Measurements from ENCODE around the gene USP3.

USP3 gene

GRCh38 chr15:63480441-63480821, 24.0 kb upstream of the USP3 start:
- peak overlapping the region; percentile 49; the same call in 1 of the 2 replicates for H3K9ac ChIP-seq (ENCODE audit: low read length)
- H3K36me3 ChIP-seq (replicated peaks; ENCODE audit: insufficient read depth, low read length), result no peaks in the 10 kb centered on the region
- no peaks in the 10 kb centered on the region for H3K27me3 ChIP-seq (replicated peaks; ENCODE audit: insufficient read depth, low read length)
- no peaks in the 10 kb centered on the region for H4K20me1 ChIP-seq (ENCODE audit: insufficient read depth, low read length)
- 0 out of 2 replicates have a peak overlapping the region, but pooled peaks have one; percentile 14 for H2AFZ ChIP-seq (ENCODE audit: low read length)
- no peaks in the 10 kb centered on the region for H3K79me2 ChIP-seq (ENCODE audit: low read length)
- peak overlapping the region; percentile 59; the same call in 1 of the 2 replicates for H3K4me2 ChIP-seq (ENCODE audit: low read depth, low read length)
- peaks cover 44% of the 10 kb centered on the region for H3F3A ChIP-seq (ENCODE audit: insufficient read depth, low read length)
- TF ChIP-seq EZH2 (optimal IDR thresholded peaks at IDR 0.05; ENCODE audit: low read depth, low read length) (no peak), EZH2phosphoT487 (IDR thresholded peaks at IDR 0.05; ENCODE audit: low read length) (no peak)
- DNase-seq, result no peak
- peak overlapping the region; percentile 94 for H3K27ac ChIP-seq (ENCODE audit: low read length)
- no peak overlapping the region for H3K4me3 ChIP-seq (ENCODE audit: low read length)
- H3K9me3 ChIP-seq (replicated peaks; ENCODE audit: insufficient read depth, low read length), result no peaks in the 10 kb centered on the region
- H3K9me2 ChIP-seq (replicated peaks; ENCODE audit: insufficient read depth, low read length), result no peaks in the 10 kb centered on the region
- peaks cover 64% of the 10 kb centered on the region for H3K4me1 ChIP-seq (ENCODE audit: low read length)

DNA sequence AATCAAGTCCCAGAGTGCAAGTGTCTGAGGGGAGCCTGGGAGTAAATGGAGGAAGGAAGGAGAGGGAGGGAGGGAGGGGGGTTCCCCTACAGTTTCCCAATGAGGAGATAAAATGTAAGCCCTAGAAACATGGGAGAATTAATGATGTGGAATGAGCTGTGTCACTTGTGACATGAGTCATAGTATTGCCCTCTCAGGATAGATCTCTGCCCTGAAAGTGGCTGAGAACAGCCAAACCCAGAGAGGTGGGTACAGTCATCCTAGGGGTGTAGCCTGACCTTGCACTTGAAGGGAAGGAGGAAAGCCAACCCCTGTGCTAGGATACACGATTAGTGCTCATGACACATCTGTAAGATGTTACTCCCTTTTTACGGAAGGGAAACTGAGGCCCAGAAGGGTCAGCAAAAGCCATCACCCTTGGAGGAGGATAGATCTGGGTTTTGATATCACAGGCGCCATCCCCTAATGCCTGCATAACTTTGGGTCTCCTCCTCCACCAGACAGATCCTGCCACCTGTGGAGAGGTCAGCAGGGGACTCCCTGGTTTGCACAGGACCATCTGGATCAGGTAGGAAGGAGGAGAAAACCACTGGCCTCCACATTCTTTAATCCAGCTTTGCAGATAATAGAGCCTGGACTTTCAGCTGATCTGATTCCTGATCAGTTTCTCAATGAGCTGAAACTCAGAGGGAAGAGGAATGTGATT, 23.1 kb upstream of the USP3 start:
- no peaks in the 10 kb centered on the region for H3K9me2 ChIP-seq (replicated peaks; ENCODE audit: insufficient read depth, low read length)
- no peak overlapping the region for H3K4me3 ChIP-seq (ENCODE audit: low read length)
- H3F3A ChIP-seq (ENCODE audit: insufficient read depth, low read length), result peaks cover 47% of the 10 kb centered on the region
- H3K9ac ChIP-seq (ENCODE audit: low read length), result no peak overlapping the region
- no peaks in the 10 kb centered on the region for H3K36me3 ChIP-seq (replicated peaks; ENCODE audit: insufficient read depth, low read length)
- no peak overlapping the region; the same call in 1 of the 2 replicates for H3K4me2 ChIP-seq (ENCODE audit: low read depth, low read length)
- H3K27me3 ChIP-seq (replicated peaks; ENCODE audit: insufficient read depth, low read length), result no peaks in the 10 kb centered on the region
- TF ChIP-seq EZH2 (optimal IDR thresholded peaks at IDR 0.05; ENCODE audit: low read depth, low read length), result no peak
- no peak for TF ChIP-seq CTCF (IDR thresholded peaks at IDR 0.05; ENCODE audit: low read length)
- TF ChIP-seq EZH2phosphoT487 (IDR thresholded peaks at IDR 0.05; ENCODE audit: low read length), result no peak
- DNase-seq, result no peak
- no peak overlapping the region for H3K27ac ChIP-seq (ENCODE audit: low read length)
- H3K79me2 ChIP-seq (ENCODE audit: low read length), result no peaks in the 10 kb centered on the region
- H4K20me1 ChIP-seq (ENCODE audit: insufficient read depth, low read length), result no peaks in the 10 kb centered on the region
- H3K9me3 ChIP-seq (replicated peaks; ENCODE audit: insufficient read depth, low read length), result no peaks in the 10 kb centered on the region
- H2AFZ ChIP-seq (ENCODE audit: low read length), result no peak overlapping the region
- peaks cover 64% of the 10 kb centered on the region for H3K4me1 ChIP-seq (ENCODE audit: low read length)

DNA sequence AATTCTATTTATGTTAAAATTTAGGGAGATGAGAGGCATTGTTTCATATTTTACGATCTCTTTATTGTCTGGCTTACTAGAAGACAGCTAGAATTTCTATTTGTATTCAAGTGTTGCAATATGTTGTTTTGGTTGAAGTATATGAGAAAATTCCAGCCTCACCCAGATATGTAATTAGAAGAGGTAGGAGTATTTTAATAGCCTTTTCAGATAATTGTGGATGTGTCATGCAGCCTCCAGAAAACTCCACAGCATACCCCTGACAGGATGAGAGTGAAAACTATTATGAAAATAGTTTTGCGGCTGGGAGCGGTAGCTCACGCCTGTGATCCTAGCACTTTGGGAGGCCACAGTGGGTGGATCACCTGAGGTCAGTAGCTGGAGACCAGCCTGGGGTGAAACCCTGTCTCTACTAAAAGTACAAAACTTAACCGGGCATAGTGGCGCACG, 21.5 kb upstream of the USP3 start:
- Histone ChIP-seq H4K20me1 (ENCODE audit: insufficient read depth, low read length) (no peaks in the 10 kb centered on the region), H3K36me3 (replicated peaks; ENCODE audit: insufficient read depth, low read length) (no peaks in the 10 kb centered on the region), H3K4me1 (ENCODE audit: low read length) (peaks cover 68% of the 10 kb centered on the region), H3K27ac (ENCODE audit: low read length) (no peak overlapping the region; the same call in 1 of the 2 replicates), H3K9me3 (replicated peaks; ENCODE audit: insufficient read depth, low read length) (no peaks in the 10 kb centered on the region), H3F3A (ENCODE audit: insufficient read depth, low read length) (peaks cover 58% of the 10 kb centered on the region), H3K9ac (ENCODE audit: low read length) (no peak overlapping the region), H3K27me3 (replicated peaks; ENCODE audit: insufficient read depth, low read length) (no peaks in the 10 kb centered on the region), H3K4me2 (ENCODE audit: low read depth, low read length) (no peak overlapping the region), H2AFZ (ENCODE audit: low read length) (no peak overlapping the region), H3K9me2 (replicated peaks; ENCODE audit: insufficient read depth, low read length) (no peaks in the 10 kb centered on the region), H3K79me2 (ENCODE audit: low read length) (no peaks in the 10 kb centered on the region), H3K4me3 (ENCODE audit: low read length) (no peak overlapping the region)
- no peak for TF ChIP-seq EZH2 (optimal IDR thresholded peaks at IDR 0.05; ENCODE audit: low read depth, low read length)
- no peak for TF ChIP-seq CTCF (IDR thresholded peaks at IDR 0.05; ENCODE audit: low read length)
- TF ChIP-seq EZH2phosphoT487 (IDR thresholded peaks at IDR 0.05; ENCODE audit: low read length), result no peak
- no peak for DNase-seq

All from MM.1S (cell line).